GM21528 (cell line): ENCODE results near the gene NFXL1.
"Not testable (repeated sequence)": the region's sequence is repeated elsewhere in the genome, so short reads cannot be mapped to it uniquely, and the experiment has no call there.

Source experiments
- ATAC-seq: cut with Tn5 transposase; IDR thresholded peaks from one replicate; pipeline ENCODE4 v1.9.1; 2021; ENCODE audit warnings: mild to moderate bottlenecking, moderate library complexity; ENCODE audit not compliant: unreplicated experiment, low FRiP score

The NFXL1 gene

DNA sequence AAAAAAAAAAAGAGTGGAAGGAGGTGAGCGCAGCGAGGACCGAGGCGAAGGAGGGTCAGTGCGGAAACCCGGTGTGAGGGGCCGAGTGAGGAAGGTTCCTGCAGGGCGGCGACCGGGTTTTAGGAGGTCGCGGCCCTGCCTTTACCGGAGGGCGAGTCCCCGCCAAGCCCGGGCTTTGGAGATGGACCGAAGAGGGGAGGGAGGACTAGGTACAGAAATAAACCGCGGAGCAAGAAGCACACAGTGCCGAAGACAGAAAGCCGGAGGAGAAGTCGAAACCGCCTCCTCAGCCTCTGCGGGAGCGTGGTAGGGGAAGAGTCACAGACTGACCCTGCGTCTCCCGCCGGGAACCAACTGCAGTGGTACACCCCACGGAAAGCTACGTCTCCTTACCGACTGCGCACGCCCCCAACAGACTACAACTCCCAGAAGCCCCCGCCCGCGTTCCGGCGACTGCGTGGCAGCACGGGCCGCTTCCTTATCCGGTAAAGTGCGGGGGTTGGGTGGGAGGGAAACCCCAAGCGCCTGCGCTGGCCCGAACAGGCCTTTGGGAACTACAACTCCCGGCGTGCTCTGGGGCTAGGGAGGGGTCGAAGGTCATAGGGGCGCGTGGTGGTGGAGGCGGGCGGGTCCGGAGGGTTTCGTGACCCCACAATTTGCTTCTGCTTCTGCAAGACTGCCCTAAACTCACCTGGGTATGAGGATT is at the start of gene NFXL1:
Gene NFXL1 (minus strand): TSS at position 364 of the 706 bp plus-strand sequence. CDS start 380 bp downstream, outside the sequence.
- peak; percentile 99 for ATAC-seq

DNA sequence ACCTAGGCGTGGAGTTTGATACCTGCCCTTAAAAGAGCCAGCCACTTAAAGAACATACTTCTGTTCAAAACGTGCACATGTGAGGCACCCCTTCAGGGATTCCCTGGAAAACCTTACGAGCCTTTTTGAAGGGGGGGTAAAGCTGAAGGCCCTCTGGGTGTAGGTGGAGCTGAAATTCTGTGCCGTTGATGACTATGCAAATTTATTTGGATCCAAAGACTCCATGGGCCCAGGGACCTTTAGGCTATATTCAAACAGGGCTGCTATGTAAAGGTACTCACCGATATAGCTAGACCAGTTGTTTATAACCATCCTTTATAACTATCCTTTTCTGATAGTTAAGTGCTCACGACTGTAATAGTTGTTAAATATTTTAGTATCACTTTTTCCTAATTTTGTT is 40.3 kb upstream of the NFXL1 start:
- no peak for ATAC-seq

GRCh38 chr4:47954245-47954644 is 39.9 kb upstream of the NFXL1 start:
- no peak for ATAC-seq

- ATAC-seq = no peak
Observed at GRCh38 chr4:47945930-47946726, 31.7 kb upstream of the NFXL1 start.

GRCh38 chr4:47942081-47942819 is 27.9 kb upstream of the NFXL1 start:
- ATAC-seq = no peak

GRCh38 chr4:47939456-47939855 is 25.1 kb upstream of the NFXL1 start:
- ATAC-seq = no peak

DNA sequence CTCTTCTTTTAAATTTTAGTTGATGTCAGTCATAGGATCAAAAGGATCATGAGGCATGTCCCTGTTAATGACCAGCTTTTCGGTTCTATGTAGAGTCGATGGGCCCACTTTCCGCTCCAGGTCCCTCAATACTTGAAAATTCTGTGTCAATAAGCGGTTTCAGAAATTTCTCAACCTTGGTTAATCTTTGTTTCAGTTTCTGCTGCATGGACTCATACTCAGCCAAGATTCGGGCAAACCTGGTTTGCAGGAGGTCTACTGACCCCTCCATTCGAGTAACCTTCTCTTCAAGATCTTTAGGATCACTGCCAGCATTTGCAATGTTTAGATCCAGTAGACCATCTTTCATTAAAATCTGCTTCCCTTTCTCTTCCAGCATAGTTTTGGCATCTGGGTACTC is 22.0 kb upstream of the NFXL1 start:
- ATAC-seq = no peak

DNA sequence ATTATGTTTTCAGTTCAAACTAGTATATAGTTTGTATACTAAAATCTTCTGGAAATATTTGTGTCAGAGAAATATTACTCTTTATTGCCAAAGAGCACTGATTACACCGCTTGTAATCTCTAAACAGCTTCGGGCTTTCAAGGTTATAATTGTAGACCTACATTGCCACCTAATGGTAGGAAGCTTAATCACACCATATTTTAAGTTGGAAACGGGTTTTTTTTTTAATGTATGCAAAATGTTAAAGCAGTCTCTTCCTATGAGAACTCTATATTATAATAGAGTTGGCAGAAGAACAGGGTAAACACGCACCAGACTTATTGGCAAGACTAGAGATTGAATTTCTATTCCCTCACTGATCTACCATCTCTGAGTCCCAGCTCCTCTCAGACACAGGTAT is 19.5 kb upstream of the NFXL1 start:
- no peak for ATAC-seq

DNA sequence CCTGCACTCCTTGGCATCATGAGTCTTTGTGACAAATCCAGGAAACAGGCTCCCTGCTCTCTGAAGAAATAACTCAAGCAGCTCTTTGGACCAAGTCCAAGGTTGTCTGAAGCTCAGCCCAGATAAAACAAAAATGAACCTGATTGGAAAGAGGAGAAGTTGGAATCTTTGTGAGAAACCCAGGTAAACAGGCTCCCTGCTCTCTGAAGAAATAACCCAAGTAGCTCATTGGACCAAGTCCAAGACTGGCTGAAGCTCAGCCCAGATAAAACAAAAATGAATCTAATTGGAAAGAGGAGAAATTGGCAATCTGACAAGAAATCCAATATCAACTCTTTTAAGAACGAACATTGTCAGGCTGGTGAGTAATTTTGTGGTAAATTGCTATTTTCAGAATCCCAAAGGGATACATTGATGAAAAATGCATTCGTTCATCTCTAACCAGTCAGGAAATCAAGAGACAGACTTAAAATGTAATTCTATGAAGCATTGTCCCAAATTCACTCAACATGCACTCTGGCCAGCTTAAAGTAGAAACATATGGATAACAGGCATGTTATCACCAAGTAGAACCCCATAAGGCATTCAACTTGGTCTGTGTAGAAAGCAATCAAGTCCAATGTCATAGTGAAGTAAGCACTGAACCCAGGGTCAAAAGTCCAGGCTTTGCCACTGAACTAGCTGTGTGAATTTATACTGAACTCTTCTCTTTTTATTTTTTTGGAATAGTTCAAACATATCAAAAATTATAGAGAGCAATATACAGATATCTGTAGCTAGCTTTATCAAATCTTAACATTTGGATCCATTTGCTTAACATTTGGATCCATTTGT is 16.8 kb upstream of the NFXL1 start:
- ATAC-seq = no peak

DNA sequence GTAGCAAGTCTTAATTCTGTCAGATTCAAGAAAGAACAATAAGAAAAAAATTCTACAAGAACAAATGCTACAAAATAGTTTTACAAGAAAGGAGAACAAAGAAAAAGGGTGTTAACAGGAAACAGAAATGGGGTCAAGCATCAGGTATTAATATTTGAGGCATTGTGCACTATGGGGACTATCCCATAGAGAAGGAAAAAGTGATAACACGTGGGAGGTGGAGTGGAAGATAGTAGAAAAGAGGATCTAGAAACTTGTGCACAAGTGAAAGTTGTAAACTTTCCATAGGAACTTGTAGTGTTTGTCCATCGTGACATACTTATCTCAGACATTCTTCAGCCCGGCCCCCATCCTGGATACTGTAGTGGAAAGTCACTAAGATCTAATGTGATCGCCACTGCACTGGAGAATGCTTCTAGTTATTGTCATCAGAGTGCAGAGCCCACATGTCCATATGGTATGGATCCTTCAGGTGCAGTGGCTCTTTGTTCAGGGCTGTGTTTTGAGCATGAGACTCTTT is 15.4 kb upstream of the NFXL1 start:
- ATAC-seq = no peak

DNA sequence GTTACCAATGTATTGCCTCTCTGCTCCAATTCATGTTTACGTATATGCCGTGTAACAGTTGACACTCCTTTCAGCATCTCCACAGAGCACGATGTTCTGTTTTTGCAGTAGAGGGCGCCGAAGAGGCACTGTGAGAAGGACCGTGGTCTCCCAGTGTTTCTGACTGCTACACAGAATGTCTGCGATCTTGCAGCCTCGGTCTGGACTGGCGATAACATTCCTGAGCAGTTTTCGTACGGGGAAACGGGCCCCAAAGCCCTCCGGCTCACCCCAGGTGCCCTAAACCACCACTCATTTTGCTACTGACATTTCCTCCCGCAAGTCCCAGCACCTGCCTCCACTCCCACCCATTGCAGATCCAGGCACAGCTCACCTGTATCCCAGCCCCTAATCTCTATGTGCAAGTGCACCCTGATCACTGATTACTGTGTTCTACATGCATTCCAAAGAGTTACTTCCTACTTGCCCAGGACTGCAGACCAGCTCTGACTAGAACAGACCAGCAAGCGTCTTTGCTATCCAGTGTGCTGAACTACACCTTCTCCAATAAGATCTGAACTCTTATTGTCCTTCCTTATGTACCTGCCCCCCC is 12.4 kb upstream of the NFXL1 start:
- peak; percentile 91 for ATAC-seq

- not testable (repeated sequence) for ATAC-seq
Observed at GRCh38 chr4:47923261-47923608, 8.9 kb upstream of the NFXL1 start.

GRCh38 chr4:47922436-47923260 is 8.3 kb upstream of the NFXL1 start:
- ATAC-seq = not testable (repeated sequence)

GRCh38 chr4:47917163-47917562 is 2.8 kb upstream of the NFXL1 start:
- not testable (repeated sequence) for ATAC-seq

GRCh38 chr4:47915378-47915777 is 995 bp upstream of the NFXL1 start:
- ATAC-seq = no peak

GRCh38 chr4:47914926-47915237 is 499 bp upstream of the NFXL1 start:
- ATAC-seq = peak; percentile 26

GRCh38 chr4:47913861-47914219 is 543 bp downstream of the NFXL1 start:
- peak; percentile 28 for ATAC-seq

- ATAC-seq = no peak
Observed at GRCh38 chr4:47913330-47913729, 1.1 kb downstream of the NFXL1 start.

- no peak for ATAC-seq
Observed at GRCh38 chr4:47907089-47907646, 7.2 kb downstream of the NFXL1 start.
